SK-N-MC (cell line): ENCODE measurements around the gene SSTR3.

Source experiments
- EZH2 ChIP-seq: fragments of 200-600 bp; sonication (generic); IDR thresholded peaks from one replicate; pipeline ENCODE4 v1.6.1; 2017; ENCODE audit warnings: antibody characterized with exemption
- FOXP2 ChIP-seq: optimal IDR thresholded peaks from 2 replicates; pipeline ENCODE3; 2011; ENCODE audit warnings: mild to moderate bottlenecking, moderate library complexity; ENCODE audit not compliant: insufficient read depth; ENCODE audit errors: extremely low read length, control extremely low read depth
- POLR2AphosphoS5 ChIP-seq: IDR thresholded peaks from 2 replicates; pipeline ENCODE4 v1.6.1; 2012; ENCODE audit warnings: mild to moderate bottlenecking, low read depth, low read length, borderline replicate concordance

DNA sequence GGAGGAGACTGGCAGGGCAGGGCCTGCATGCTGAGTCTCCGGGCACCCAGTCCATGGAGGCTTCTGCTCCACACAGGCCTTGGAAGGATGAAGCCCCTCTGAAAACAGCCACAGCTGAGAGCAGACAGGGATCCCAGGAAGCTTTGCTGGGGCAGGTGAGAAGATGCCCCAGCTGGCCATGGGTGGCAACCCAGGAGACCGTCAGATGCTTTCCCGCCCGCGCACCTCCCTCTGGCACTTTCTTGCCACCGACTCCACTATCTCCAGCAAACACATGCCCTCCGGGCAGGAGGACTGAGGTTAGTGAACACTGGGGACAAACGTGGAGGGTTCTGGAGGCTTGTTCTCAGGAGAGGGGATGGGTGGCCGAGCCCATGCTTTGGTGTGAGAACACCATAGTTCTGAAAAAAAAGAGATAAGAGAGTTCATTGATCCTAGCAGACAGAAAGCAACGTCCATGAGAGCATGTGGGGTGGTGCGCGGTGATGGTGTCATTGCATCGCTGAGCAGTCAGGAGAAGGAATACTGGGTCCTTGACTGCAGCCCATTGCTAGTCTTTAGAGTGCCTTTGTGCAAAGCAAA is 26.5 kb downstream of the SSTR3 start:
- TF ChIP-seq EZH2 (no peak), POLR2AphosphoS5 (no peak), FOXP2 (no peak)
